Epithelial cell of alveolus of lung (primary cell): ENCODE data around the gene ACTN1. TPM values are rescaled to one million over a fixed set of nuclear protein-coding genes. Genes with fewer than 3 reads are reported as not detected.

Experiments used
- total RNA-seq: library from RNA; depleted of rRNA; stranded (reverse); fragments of >200 nt; gene quantifications from 2 replicates; pipeline ENCODE4 v1.2.1, GENCODE V29; 2015

Gene ACTN1
- total RNA-seq = 222 and 538 TPM in 2 replicates

DNA sequence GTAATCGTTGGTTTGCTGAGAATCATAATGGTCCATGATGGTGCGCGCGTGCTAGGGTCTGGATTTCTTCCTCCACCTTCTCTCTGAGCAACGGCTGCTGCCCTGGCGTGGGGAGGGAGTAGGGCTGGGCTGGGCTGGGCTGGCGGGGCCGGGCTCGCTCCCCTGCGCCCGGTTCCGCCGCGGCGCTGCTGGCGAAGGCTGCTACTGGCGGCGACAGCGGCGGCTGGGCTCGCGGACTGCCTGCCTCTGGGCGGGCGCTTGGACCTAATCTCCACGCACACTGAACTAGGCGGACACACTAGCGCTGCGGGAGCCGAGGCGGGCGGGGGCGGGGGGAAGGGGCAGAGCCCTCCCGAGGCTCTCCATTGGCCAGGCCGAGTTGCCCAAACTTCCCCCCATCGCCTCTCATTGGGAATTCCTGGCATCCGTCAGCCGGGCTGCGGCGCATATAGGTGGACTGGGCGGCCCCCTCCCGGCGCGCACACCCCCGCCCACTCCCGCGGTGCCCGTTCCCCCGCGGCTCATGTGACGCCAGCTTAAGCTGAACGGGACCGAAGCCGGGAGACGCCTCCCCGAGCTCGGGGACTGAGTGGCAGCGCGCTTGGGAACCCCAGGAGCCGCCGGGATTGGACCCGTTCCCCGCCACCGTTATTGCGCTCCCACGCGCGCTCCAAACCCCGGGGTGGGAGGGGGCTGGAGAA, at the start of gene ACTN1:
Gene ACTN1, minus strand, starts transcription at position 282 of the 701 bp plus-strand sequence. Its CDS starts 246 bp downstream, at position 36.

Other genes starting within 250 kb of the ACTN1 start
- gene ZFP36L1, start 186.2 kb downstream of the ACTN1 start, total RNA-seq = 116 and 138 TPM in 2 replicates
- gene DCAF5, start 173.8 kb upstream of the ACTN1 start, total RNA-seq = 17.1 and 28.7 TPM in 2 replicates
- 16.8 and 17.8 TPM in 2 replicates for gene EXD2, start 212.2 kb upstream of the ACTN1 start, total RNA-seq